Fibroblast of gingiva (primary cell): Measurements from ENCODE around the gene KDELR1.

ENCODE experiments used
- DNase-seq: peaks from one replicate; pipeline ENCODE4 v3.0.0-alpha.2; 2011; ENCODE audit warnings: low read depth

The KDELR1 gene

GRCh38 chr19:48342414-48342738 lies 49.0 kb downstream of the KDELR1 start:
- DNase-seq = no peak

GRCh38 chr19:48341515-48342413 lies 49.6 kb downstream of the KDELR1 start:
- DNase-seq = no peak

- DNase-seq = no peak
Observed at GRCh38 chr19:48340995-48341394, 50.4 kb downstream of the KDELR1 start.

GRCh38 chr19:48338802-48339503 lies 52.4 kb downstream of the KDELR1 start:
- no peak for DNase-seq

- no peak for DNase-seq
Observed at GRCh38 chr19:48338253-48338755, 53.0 kb downstream of the KDELR1 start.

- DNase-seq = peak; percentile 91
Observed at GRCh38 chr19:48333467-48334384, 57.6 kb downstream of the KDELR1 start.

- DNase-seq = peak; percentile 94
Observed at GRCh38 chr19:48332662-48333466, 58.5 kb downstream of the KDELR1 start.
